AG04449 (cell line): ENCODE measurements around the gene BCKDK.

ENCODE experiments used
- CTCF ChIA-PET: fragments of 350-600 bp; formaldehyde crosslinking; extraction: SDS; loops from one replicate; lab custom pipeline; 2021; ENCODE audit warnings: antibody characterized with exemption; lab: Yijun Ruan, JAX
- POLR2A ChIA-PET: fragments of 400-600, 350-600 bp; formaldehyde crosslinking; extraction: SDS; loops from one replicate; lab custom pipeline; 2020; ENCODE audit warnings: antibody characterized with exemption, inconsistent platforms; lab: Yijun Ruan, JAX
- DNase-seq: peaks from one replicate; pipeline ENCODE4 v3.0.0-alpha.2; 2010; ENCODE audit warnings: low read depth, low spot score
- H3K4me3 ChIP-seq: 2 replicates; pipeline ENCODE4 v1.5.1; 2011; ENCODE audit warnings: low read depth, mild to moderate bottlenecking, control low read depth, low read length
- TF ChIP-seq, protein P1 (sequence below): IDR thresholded peaks from one replicate; pipeline ENCODE4 v1.5.1; 2011; ENCODE audit warnings: mild to moderate bottlenecking, moderate library complexity, low read length, control low read depth, inconsistent platforms; ENCODE audit not compliant: insufficient read depth; ENCODE audit errors: missing control alignments

Gene BCKDK

GRCh38 chr16:31073142-31073969, 34.8 kb upstream of the BCKDK start:
- CTCF ChIA-PET: interaction anchor here (0.6 to 4.2 kb wide), 6 partner anchors 38 to 795 kb away, joined by 3 to 40 read pairs (median 4); partner anchors contain the start of gene HSD3B7
- TF ChIP-seq, protein P1, sequence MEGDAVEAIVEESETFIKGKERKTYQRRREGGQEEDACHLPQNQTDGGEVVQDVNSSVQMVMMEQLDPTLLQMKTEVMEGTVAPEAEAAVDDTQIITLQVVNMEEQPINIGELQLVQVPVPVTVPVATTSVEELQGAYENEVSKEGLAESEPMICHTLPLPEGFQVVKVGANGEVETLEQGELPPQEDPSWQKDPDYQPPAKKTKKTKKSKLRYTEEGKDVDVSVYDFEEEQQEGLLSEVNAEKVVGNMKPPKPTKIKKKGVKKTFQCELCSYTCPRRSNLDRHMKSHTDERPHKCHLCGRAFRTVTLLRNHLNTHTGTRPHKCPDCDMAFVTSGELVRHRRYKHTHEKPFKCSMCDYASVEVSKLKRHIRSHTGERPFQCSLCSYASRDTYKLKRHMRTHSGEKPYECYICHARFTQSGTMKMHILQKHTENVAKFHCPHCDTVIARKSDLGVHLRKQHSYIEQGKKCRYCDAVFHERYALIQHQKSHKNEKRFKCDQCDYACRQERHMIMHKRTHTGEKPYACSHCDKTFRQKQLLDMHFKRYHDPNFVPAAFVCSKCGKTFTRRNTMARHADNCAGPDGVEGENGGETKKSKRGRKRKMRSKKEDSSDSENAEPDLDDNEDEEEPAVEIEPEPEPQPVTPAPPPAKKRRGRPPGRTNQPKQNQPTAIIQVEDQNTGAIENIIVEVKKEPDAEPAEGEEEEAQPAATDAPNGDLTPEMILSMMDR: no peak
- POLR2A ChIA-PET: interaction anchor here (0.7 to 2.4 kb wide), 17 partner anchors 8 to 115 kb away, joined by 3 to 28 read pairs (median 5); partner anchors contain the start of genes FUS, HSD3B7, KAT8 and PRSS8
- DNase-seq: no peak
- H3K4me3 ChIP-seq: peak overlapping the region; percentile 98

GRCh38 chr16:31073970-31074813, 34.0 kb upstream of the BCKDK start, which contains the start of the genes ZNF646 and ZNF668:
Gene ZNF646 (plus strand): TSS chr16:31074422. CDS start chr16:31076325, 1,903 bp downstream.
Gene ZNF668 (minus strand): TSS chr16:31074240. CDS start chr16:31064459, 9,781 bp downstream.
- ChIA-PET CTCF (interaction anchor here (0.6 to 4.2 kb wide), 5 partner anchors 20 to 794 kb away, joined by 3 to 40 read pairs (median 4); partner anchors contain the start of gene HSD3B7), POLR2A (interaction anchor here (0.6 to 2.4 kb wide), 17 partner anchors 9 to 115 kb away, joined by 3 to 28 read pairs (median 5); partner anchors contain the start of genes FUS, HSD3B7, KAT8 and PRSS8)
- TF ChIP-seq, protein P1: no peak
- H3K4me3 ChIP-seq: peak within 1 kb of the TSS; percentile 98
- DNase-seq: peak; percentile 94

DNA sequence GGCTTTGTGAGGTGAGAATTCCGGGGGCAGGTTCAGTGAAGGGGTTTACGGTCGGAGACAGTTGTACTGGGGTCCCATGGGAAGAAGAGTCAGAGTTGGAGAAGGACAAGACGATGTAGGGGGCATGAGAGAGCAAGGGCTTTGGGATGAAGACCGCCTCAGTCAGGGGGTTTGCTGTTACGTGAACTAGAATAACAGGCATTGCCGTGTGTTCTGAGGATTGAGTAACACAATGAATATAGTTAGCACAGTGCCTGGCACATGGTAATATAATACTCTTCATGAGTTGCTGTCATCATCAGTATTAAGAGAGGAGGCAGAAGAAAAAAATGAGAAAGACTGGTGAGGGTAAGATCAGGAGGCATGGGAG, 33.4 kb upstream of the BCKDK start:
- CTCF ChIA-PET: interaction anchor here (1.4 to 4.2 kb wide), 3 partner anchors 19 to 794 kb away, joined by 3 to 40 read pairs (median 4); partner anchors contain the start of gene HSD3B7
- POLR2A ChIA-PET: interaction anchor here (0.6 to 2.4 kb wide), 11 partner anchors 10 to 105 kb away, joined by 3 to 28 read pairs (median 8); partner anchors contain the start of genes FUS, HSD3B7, KAT8 and PRSS8
- no peak for DNase-seq
- TF ChIP-seq, protein P1: no peak
- peak overlapping the region; percentile 98 for H3K4me3 ChIP-seq

DNA sequence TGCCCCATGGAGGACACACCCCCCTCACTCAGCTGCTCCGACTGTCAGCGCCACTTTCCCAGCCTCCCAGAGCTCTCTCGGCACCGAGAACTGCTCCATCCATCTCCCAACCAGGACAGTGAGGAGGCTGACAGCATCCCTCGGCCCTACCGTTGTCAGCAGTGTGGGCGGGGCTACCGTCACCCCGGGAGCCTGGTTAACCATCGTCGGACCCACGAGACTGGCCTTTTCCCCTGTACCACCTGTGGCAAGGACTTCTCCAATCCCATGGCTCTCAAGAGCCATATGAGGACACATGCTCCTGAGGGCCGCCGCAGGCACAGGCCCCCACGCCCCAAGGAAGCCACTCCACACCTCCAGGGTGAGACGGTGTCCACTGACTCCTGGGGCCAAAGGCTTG, 31.9 kb upstream of the BCKDK start:
- DNase-seq: no peak
- TF ChIP-seq, protein P1: no peak
- H3K4me3 ChIP-seq: no peak overlapping the region
- ChIA-PET POLR2A (interaction anchor here (0.7 to 0.9 kb wide), 3 partner anchors 10 to 66 kb away, joined by 3 to 4 read pairs (median 3); no protein-coding TSS in a partner anchor), CTCF (interaction anchor here (0.6 kb wide), 1 partner anchor 14 kb away, joined by 3 read pairs; no protein-coding TSS in a partner anchor)

- ChIA-PET POLR2A (interaction anchor here (0.6 kb wide), 1 partner anchor 103 kb away, joined by 4 read pairs; no protein-coding TSS in a partner anchor), CTCF (interaction anchor here (0.6 kb wide), 1 partner anchor 92 kb away, joined by 3 read pairs; no protein-coding TSS in a partner anchor)
- no peak for DNase-seq
- TF ChIP-seq, protein P1: no peak
- H3K4me3 ChIP-seq: no peak overlapping the region
These were observed 31.2 kb upstream of the BCKDK start for GRCh38 chr16:31077024-31077423.
